Fibroblast of the conjunctiva (primary cell): Measurements from ENCODE around the gene ACTA1.
"Not testable (repeated sequence)": the region's sequence is repeated elsewhere in the genome, so short reads cannot be mapped to it uniquely, and the experiment has no call there.

Experiments
- DNase-seq: peaks from one replicate; pipeline ENCODE4 v3.0.0-alpha.2; 2010; ENCODE audit warnings: low read depth

The ACTA1 gene

GRCh38 chr1:229434005-229434640 is at the start of gene ACTA1:
Gene ACTA1 (minus strand): TSS chr1:229434094. CDS start chr1:229433115, 979 bp downstream.
- no peak for DNase-seq

GRCh38 chr1:229482511-229482910 is 48.6 kb upstream of the ACTA1 start:
- no peak for DNase-seq

GRCh38 chr1:229480495-229480894 is 46.6 kb upstream of the ACTA1 start:
- DNase-seq: no peak

- DNase-seq: no peak
These were observed 45.9 kb upstream of the ACTA1 start for GRCh38 chr1:229479660-229480399.

GRCh38 chr1:229478852-229479251 is 45.0 kb upstream of the ACTA1 start:
- DNase-seq: no peak

- DNase-seq: not testable (repeated sequence)
These were observed 42.0 kb upstream of the ACTA1 start for GRCh38 chr1:229475859-229476258.

- no peak for DNase-seq
These were observed 40.6 kb upstream of the ACTA1 start for GRCh38 chr1:229474509-229474908.

- no peak for DNase-seq
These were observed 37.3 kb upstream of the ACTA1 start for GRCh38 chr1:229471175-229471574.

- no peak for DNase-seq
These were observed 36.6 kb upstream of the ACTA1 start for GRCh38 chr1:229470406-229471043.

- DNase-seq: no peak
These were observed 33.0 kb upstream of the ACTA1 start for GRCh38 chr1:229466887-229467286.

- DNase-seq: no peak
These were observed 30.8 kb upstream of the ACTA1 start for GRCh38 chr1:229464672-229465071.

GRCh38 chr1:229461032-229461668 is 27.3 kb upstream of the ACTA1 start:
- DNase-seq: no peak

GRCh38 chr1:229459815-229460214 is 25.9 kb upstream of the ACTA1 start:
- no peak for DNase-seq

GRCh38 chr1:229457436-229457835 is 23.5 kb upstream of the ACTA1 start:
- no peak for DNase-seq

GRCh38 chr1:229456016-229456415 is 22.1 kb upstream of the ACTA1 start:
- DNase-seq: no peak

- DNase-seq: no peak
These were observed 20.2 kb upstream of the ACTA1 start for GRCh38 chr1:229454056-229454455.

- DNase-seq: peak; percentile 6
These were observed 19.3 kb upstream of the ACTA1 start for GRCh38 chr1:229452956-229453801.

- DNase-seq: no peak
These were observed 15.0 kb upstream of the ACTA1 start for GRCh38 chr1:229448845-229449244.

- DNase-seq: no peak
These were observed 14.5 kb upstream of the ACTA1 start for GRCh38 chr1:229448354-229448753.

- no peak for DNase-seq
These were observed 13.9 kb upstream of the ACTA1 start for GRCh38 chr1:229447809-229448252.

- DNase-seq: no peak
These were observed 11.9 kb upstream of the ACTA1 start for GRCh38 chr1:229445828-229446227.
